K562 (cell line): ENCODE data around the gene PGAM2. TPM values are rescaled to one million over a fixed set of nuclear protein-coding genes. Genes with fewer than 3 reads are reported as not detected.

Source experiments
- CBFA2T2 ChIP-seq: fragments of 450-650 bp; conservative IDR thresholded peaks from 2 replicates; pipeline ENCODE4 v1.6.1; 2017; ENCODE audit warnings: mild to moderate bottlenecking
- DNMT1 ChIP-seq: fragments of 450-650 bp; IDR thresholded peaks from 2 replicates; pipeline ENCODE4 v1.6.1; 2016; ENCODE audit warnings: antibody characterized with exemption, mild to moderate bottlenecking
- HSF4 ChIP-seq: fragments of 250-450 bp; sonication (Bioruptor Pico); IDR thresholded peaks from 2 replicates; pipeline ENCODE4 v2.1.2; 2022; ENCODE audit warnings: mild to moderate bottlenecking, moderate library complexity, borderline replicate concordance
- NR1H2 ChIP-seq: sonication (generic); formaldehyde crosslinking; IDR thresholded peaks from 2 replicates; pipeline ENCODE4 v1.4.0; 2020; ENCODE audit warnings: mild to moderate bottlenecking, missing genetic modification reagents
- POLR2H ChIP-seq: IDR thresholded peaks from 2 replicates; pipeline ENCODE4 v1.6.1; 2016; ENCODE audit warnings: missing genetic modification characterization, low read depth, mild to moderate bottlenecking, control low read depth, missing compliant biosample characterization, moderate library complexity
- SAP30 ChIP-seq: fragments of 200-600 bp; sonication (generic); IDR thresholded peaks from 2 replicates; pipeline ENCODE4 v1.6.1; 2012; ENCODE audit warnings: borderline replicate concordance, low read depth, mild to moderate bottlenecking, moderate library complexity, low read length, control low read depth, inconsistent platforms; ENCODE audit not compliant: insufficient read depth, poor library complexity, severe bottlenecking
- SUPT5H ChIP-seq: fragments of 450-650 bp; IDR thresholded peaks from 2 replicates; pipeline ENCODE4 v1.6.1; 2016
- TARDBP ChIP-seq: fragments of 450-650 bp; IDR thresholded peaks from 2 replicates; pipeline ENCODE4 v1.6.1; 2016
- WHSC1 ChIP-seq: IDR thresholded peaks from one replicate; pipeline ENCODE4 v1.6.1; 2012; ENCODE audit warnings: low read length, control low read depth, inconsistent platforms
- ZNF384 ChIP-seq: IDR thresholded peaks from 2 replicates; pipeline ENCODE4 v1.6.1; 2012; ENCODE audit warnings: low read depth, low read length, improper control_type of control experiment
- polyA plus RNA-seq, 8 experiments: library from polyadenylated mRNA; depleted of rRNA in 4 of 8; stranded (reverse) in 5 of 8; unstranded in 3 of 8; fragments of >200 nt; fragmentation: Nextera tagmentation in 2 of 8; fragmentation: Illumina TruSeq in 1 of 8; extraction: Ambion mirVana in 2 of 8; extraction: Trizol in 1 of 8; gene quantifications; 2 replicates each; pipeline versions ENCODE4 v1.2.1 to v1.2.3, GENCODE V29; 2011 to 2014; ENCODE audit warnings: inconsistent platforms in 1 of 8, missing spikeins in 1 of 8
- total RNA-seq, 7 experiments: library from RNA; depleted of rRNA in 6 of 7; stranded (reverse); fragments of >200 nt in 6 of 7; fragmentation: Illumina TruSeq in 2 of 7; extraction: Trizol in 2 of 7; gene quantifications; 2 replicates each; pipeline versions ENCODE4 v1.2.1 to v1.2.3, GENCODE V29; 2011 to 2021; ENCODE audit warnings: low replicate concordance in 1 of 7
- TF ChIP-seq, protein P1 (sequence below), 2 experiments: fragments of 150-350 bp in 1 of 2; IDR thresholded peaks; 2 replicates each; pipeline ENCODE4 v1.6.1; 2012 to 2016; ENCODE audit warnings: low read depth in 2 of 2, low read length in 2 of 2, mild to moderate bottlenecking in 1 of 2, moderate library complexity in 1 of 2
- TF ChIP-seq, protein P2 (sequence below): sonication (generic); formaldehyde crosslinking; IDR thresholded peaks from 2 replicates; pipeline ENCODE4 v1.8.0; 2023; ENCODE audit warnings: mild to moderate bottlenecking, missing genetic modification reagents
- TF ChIP-seq, protein P3 (sequence below): sonication (generic); IDR thresholded peaks from 2 replicates; pipeline ENCODE4 v1.6.1; 2016
- TF ChIP-seq, protein P4 (sequence below): fragments of 250-450 bp; sonication (Bioruptor Pico); IDR thresholded peaks from 2 replicates; pipeline ENCODE4 v1.5.0; 2020; ENCODE audit warnings: mild to moderate bottlenecking
- TF ChIP-seq, protein P5 (sequence below): sonication (generic); formaldehyde crosslinking; IDR thresholded peaks from 2 replicates; pipeline ENCODE4 v1.8.0; 2022; ENCODE audit warnings: mild to moderate bottlenecking, missing genetic modification reagents

Gene PGAM2
- total and polyA plus RNA-seq, 9 of the 15 experiments (the other 6 are each of a cell fraction or from before 2014, with no cell fraction given) = not detected

DNA sequence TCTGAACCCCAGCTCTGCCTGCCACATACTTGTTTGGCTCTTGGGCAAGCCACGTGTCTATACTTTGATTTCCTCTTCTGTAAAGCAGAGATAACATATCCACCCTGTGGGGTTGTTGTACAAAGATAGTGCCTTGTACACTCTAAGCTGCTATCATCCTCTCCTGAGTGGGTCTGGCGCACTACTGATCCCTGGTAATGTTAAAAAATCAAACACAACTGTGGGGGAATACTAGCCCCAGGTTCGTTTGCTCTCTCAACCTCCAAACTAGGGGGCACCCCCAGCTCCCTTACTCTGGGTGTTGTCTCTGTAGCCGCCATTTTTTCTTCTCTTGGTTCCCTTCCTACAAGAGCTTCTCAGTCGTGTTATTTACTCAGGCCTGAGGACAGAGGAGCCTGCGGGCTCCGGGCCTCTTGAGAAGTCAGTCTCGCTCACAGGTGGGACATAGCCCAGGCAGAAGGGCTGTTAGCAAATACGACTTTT lies 15.9 kb upstream of the PGAM2 start (continued):
- TF ChIP-seq, protein P1, sequence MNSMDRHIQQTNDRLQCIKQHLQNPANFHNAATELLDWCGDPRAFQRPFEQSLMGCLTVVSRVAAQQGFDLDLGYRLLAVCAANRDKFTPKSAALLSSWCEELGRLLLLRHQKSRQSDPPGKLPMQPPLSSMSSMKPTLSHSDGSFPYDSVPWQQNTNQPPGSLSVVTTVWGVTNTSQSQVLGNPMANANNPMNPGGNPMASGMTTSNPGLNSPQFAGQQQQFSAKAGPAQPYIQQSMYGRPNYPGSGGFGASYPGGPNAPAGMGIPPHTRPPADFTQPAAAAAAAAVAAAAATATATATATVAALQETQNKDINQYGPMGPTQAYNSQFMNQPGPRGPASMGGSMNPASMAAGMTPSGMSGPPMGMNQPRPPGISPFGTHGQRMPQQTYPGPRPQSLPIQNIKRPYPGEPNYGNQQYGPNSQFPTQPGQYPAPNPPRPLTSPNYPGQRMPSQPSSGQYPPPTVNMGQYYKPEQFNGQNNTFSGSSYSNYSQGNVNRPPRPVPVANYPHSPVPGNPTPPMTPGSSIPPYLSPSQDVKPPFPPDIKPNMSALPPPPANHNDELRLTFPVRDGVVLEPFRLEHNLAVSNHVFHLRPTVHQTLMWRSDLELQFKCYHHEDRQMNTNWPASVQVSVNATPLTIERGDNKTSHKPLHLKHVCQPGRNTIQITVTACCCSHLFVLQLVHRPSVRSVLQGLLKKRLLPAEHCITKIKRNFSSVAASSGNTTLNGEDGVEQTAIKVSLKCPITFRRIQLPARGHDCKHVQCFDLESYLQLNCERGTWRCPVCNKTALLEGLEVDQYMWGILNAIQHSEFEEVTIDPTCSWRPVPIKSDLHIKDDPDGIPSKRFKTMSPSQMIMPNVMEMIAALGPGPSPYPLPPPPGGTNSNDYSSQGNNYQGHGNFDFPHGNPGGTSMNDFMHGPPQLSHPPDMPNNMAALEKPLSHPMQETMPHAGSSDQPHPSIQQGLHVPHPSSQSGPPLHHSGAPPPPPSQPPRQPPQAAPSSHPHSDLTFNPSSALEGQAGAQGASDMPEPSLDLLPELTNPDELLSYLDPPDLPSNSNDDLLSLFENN (IDR thresholded peaks at IDR 0.05; ENCODE audit: low read depth in 2 of 2, low read length in 2 of 2) = peak in 1 of 2 experiments; percentile 95; a peak in 2 of 4 replicates
- TF ChIP-seq, protein P2, sequence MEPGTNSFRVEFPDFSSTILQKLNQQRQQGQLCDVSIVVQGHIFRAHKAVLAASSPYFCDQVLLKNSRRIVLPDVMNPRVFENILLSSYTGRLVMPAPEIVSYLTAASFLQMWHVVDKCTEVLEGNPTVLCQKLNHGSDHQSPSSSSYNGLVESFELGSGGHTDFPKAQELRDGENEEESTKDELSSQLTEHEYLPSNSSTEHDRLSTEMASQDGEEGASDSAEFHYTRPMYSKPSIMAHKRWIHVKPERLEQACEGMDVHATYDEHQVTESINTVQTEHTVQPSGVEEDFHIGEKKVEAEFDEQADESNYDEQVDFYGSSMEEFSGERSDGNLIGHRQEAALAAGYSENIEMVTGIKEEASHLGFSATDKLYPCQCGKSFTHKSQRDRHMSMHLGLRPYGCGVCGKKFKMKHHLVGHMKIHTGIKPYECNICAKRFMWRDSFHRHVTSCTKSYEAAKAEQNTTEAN (CRISPR knock-in tag) = no peak
- no peak for TF ChIP-seq SUPT5H
- TF ChIP-seq DNMT1 = no peak
- no peak for TF ChIP-seq POLR2H (tag)
- no peak for TF ChIP-seq HSF4 (CRISPR knock-in tag)
- TF ChIP-seq, protein P3, sequence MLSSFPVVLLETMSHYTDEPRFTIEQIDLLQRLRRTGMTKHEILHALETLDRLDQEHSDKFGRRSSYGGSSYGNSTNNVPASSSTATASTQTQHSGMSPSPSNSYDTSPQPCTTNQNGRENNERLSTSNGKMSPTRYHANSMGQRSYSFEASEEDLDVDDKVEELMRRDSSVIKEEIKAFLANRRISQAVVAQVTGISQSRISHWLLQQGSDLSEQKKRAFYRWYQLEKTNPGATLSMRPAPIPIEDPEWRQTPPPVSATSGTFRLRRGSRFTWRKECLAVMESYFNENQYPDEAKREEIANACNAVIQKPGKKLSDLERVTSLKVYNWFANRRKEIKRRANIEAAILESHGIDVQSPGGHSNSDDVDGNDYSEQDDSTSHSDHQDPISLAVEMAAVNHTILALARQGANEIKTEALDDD = no peak
- TF ChIP-seq SAP30 = no peak
- TF ChIP-seq, protein P4, sequence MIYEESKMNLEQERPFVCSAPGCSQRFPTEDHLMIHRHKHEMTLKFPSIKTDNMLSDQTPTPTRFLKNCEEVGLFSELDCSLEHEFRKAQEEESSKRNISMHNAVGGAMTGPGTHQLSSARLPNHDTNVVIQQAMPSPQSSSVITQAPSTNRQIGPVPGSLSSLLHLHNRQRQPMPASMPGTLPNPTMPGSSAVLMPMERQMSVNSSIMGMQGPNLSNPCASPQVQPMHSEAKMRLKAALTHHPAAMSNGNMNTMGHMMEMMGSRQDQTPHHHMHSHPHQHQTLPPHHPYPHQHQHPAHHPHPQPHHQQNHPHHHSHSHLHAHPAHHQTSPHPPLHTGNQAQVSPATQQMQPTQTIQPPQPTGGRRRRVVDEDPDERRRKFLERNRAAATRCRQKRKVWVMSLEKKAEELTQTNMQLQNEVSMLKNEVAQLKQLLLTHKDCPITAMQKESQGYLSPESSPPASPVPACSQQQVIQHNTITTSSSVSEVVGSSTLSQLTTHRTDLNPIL (CRISPR knock-in tag) = no peak
- TF ChIP-seq NR1H2 (CRISPR knock-in tag) = no peak
- no peak for TF ChIP-seq ZNF384
- peak; percentile 99 for TF ChIP-seq CBFA2T2
- peak; percentile 86 for TF ChIP-seq TARDBP
- no peak for TF ChIP-seq WHSC1
- TF ChIP-seq, protein P5, sequence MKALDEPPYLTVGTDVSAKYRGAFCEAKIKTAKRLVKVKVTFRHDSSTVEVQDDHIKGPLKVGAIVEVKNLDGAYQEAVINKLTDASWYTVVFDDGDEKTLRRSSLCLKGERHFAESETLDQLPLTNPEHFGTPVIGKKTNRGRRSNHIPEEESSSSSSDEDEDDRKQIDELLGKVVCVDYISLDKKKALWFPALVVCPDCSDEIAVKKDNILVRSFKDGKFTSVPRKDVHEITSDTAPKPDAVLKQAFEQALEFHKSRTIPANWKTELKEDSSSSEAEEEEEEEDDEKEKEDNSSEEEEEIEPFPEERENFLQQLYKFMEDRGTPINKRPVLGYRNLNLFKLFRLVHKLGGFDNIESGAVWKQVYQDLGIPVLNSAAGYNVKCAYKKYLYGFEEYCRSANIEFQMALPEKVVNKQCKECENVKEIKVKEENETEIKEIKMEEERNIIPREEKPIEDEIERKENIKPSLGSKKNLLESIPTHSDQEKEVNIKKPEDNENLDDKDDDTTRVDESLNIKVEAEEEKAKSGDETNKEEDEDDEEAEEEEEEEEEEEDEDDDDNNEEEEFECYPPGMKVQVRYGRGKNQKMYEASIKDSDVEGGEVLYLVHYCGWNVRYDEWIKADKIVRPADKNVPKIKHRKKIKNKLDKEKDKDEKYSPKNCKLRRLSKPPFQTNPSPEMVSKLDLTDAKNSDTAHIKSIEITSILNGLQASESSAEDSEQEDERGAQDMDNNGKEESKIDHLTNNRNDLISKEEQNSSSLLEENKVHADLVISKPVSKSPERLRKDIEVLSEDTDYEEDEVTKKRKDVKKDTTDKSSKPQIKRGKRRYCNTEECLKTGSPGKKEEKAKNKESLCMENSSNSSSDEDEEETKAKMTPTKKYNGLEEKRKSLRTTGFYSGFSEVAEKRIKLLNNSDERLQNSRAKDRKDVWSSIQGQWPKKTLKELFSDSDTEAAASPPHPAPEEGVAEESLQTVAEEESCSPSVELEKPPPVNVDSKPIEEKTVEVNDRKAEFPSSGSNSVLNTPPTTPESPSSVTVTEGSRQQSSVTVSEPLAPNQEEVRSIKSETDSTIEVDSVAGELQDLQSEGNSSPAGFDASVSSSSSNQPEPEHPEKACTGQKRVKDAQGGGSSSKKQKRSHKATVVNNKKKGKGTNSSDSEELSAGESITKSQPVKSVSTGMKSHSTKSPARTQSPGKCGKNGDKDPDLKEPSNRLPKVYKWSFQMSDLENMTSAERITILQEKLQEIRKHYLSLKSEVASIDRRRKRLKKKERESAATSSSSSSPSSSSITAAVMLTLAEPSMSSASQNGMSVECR (CRISPR knock-in tag) = no peak
